Kidney (tissue), 14 donors: ENCODE measurements around the gene SMC3. TPM values are rescaled to one million over a fixed set of nuclear protein-coding genes. Genes with fewer than 3 reads are reported as not detected.
A peak's percentile ranks its signal among the peaks of the same experiment; 100 is the strongest.

Source experiments
- DNase-seq, 5 donors: peaks; one replicate each; pipeline ENCODE4 v3.0.0-alpha.2; 2013 to 2020
- FAIRE-seq: peaks from 2 replicates; lab custom pipeline; 2012; peaks lifted over from hg19 to GRCh38; lab: Jason Lieb, UNC
- H3K27ac ChIP-seq, 2 donors: one replicate each; pipeline ENCODE4 v1.7.0; 2013; ENCODE audit warnings: low read depth in 2 of 2, low read length in 2 of 2, inconsistent platforms in 1 of 2
- H3K27me3 ChIP-seq: one replicate; pipeline ENCODE4 v1.7.1; 2013; ENCODE audit warnings: low read length, inconsistent platforms; ENCODE audit not compliant: control insufficient read depth, insufficient read depth
- H3K36me3 ChIP-seq, 3 donors: one replicate each; pipeline versions ENCODE4 v1.7.0 to v1.7.1; 2013; ENCODE audit warnings: low read length in 3 of 3, control low read depth in 1 of 3, inconsistent platforms in 1 of 3; ENCODE audit not compliant: insufficient read depth in 3 of 3, control insufficient read depth in 2 of 3
- H3K4me1 ChIP-seq, 3 donors: one replicate each; pipeline versions ENCODE4 v1.7.0 to v1.7.1; 2013; ENCODE audit warnings: low read length in 3 of 3, inconsistent platforms in 1 of 3, low read depth in 1 of 3; ENCODE audit not compliant: control insufficient read depth in 2 of 3, insufficient read depth in 2 of 3
- H3K4me3 ChIP-seq, 3 donors: one replicate each; pipeline versions ENCODE4 v1.7.0 to v1.8.1; 2013; ENCODE audit warnings: low read length in 3 of 3, control low read depth in 1 of 3, inconsistent platforms in 1 of 3
- H3K9ac ChIP-seq, 3 donors: one replicate each; pipeline versions ENCODE4 v1.7.0 to v1.7.1; 2013; ENCODE audit warnings: low read length in 3 of 3, control low read depth in 1 of 3, inconsistent platforms in 1 of 3
- H3K9me3 ChIP-seq, 3 donors: one replicate each; pipeline versions ENCODE4 v1.7.0 to v1.7.1; 2013; ENCODE audit warnings: low read length in 3 of 3, control low read depth in 1 of 3, inconsistent platforms in 1 of 3; ENCODE audit not compliant: control insufficient read depth in 2 of 3, insufficient read depth in 1 of 3
- intact Hi-C: fragments of 100-400 bp; cut with DNase I; formaldehyde crosslinking; loops from one replicate; pipeline ENCODE4 v1.11.1; 2022
- polyA plus RNA-seq: library from polyadenylated mRNA; stranded (reverse); fragments of 350-450 nt; fragmentation: Illumina TruSeq; extraction: RNeasy Lipid Tissue Mini Kit (QIAGEN cat#74804); gene quantifications from one replicate; pipeline ENCODE4 v1.2.3, GENCODE V29; 2014; ENCODE audit warnings: low read depth, low replicate concordance; ENCODE audit not compliant: insufficient read depth
- total RNA-seq: library from RNA; stranded (reverse); fragmentation: NEBNext Ultra II Directional; extraction: Animal tissue kit (Norgen Biotek cat#: 25700); gene quantifications from one replicate; pipeline ENCODE4 v1.2.1, GENCODE V29; 2021
- TF ChIP-seq, protein P1 (sequence below): IDR thresholded peaks from 3 replicates; pipeline ENCODE4 v1.5.1; 2012; ENCODE audit warnings: mild to moderate bottlenecking, moderate library complexity, borderline replicate concordance; ENCODE audit not compliant: insufficient read depth; ENCODE audit errors: extremely low read depth
- donor health status: control.
- donor health status: control.
- donor health status: control.
- donor health status: control.
- donor health status: control.
- donor health status: DM: yes; HTN: yes; CAD: no.
- donor health status: Normal renal cell carcinoma (clear cell type).

SMC3 gene
- total and polyA plus RNA-seq, 2 donors from 2014 or later: 13.9 to 29.6 TPM

DNA sequence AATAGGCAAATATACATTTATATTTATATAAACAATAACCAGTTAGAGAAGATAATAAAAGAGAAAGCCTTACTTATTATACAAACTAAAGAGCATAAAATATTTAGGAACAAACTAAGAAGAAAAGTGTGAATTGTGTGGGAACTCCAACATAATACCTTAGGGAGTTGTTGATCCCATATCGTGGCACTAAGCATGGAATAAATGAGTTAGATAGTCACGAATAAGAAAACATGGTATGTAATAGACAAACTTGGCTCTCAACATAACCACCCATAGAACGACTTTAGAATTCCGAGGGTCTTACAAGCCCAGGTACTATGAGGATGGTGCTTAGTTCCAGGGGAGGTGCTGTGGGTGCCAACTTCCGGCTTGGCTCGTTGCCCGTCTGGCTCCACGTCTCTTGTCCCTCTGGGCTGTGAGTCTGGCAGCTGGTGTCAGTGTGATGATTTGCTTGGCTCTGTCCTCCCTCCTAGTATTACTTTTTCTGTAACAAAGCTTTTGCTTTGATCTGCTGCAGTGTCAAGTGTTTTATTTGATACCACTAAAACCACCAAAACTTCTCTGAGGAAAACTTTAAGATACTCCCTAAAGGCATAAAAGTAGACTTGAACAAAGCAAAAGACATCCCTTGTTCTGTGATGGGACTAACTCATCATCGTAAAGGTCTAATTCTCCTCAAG is 67.2 kb downstream of the SMC3 start:
- peak overlapping the region in 2 of 3 donors; percentile 26 to 35 for H3K4me3 ChIP-seq
- no peak overlapping the region for H3K27ac ChIP-seq
- TF ChIP-seq, protein P1, sequence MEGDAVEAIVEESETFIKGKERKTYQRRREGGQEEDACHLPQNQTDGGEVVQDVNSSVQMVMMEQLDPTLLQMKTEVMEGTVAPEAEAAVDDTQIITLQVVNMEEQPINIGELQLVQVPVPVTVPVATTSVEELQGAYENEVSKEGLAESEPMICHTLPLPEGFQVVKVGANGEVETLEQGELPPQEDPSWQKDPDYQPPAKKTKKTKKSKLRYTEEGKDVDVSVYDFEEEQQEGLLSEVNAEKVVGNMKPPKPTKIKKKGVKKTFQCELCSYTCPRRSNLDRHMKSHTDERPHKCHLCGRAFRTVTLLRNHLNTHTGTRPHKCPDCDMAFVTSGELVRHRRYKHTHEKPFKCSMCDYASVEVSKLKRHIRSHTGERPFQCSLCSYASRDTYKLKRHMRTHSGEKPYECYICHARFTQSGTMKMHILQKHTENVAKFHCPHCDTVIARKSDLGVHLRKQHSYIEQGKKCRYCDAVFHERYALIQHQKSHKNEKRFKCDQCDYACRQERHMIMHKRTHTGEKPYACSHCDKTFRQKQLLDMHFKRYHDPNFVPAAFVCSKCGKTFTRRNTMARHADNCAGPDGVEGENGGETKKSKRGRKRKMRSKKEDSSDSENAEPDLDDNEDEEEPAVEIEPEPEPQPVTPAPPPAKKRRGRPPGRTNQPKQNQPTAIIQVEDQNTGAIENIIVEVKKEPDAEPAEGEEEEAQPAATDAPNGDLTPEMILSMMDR: no peak
- DNase-seq (peak in 4 of 5 donors; percentile 69 to 83 (median 76)), FAIRE-seq (no peak)
- H3K9ac ChIP-seq: no peak overlapping the region
- no peaks in the 10 kb centered on the region for H3K36me3 ChIP-seq
- intact Hi-C loops: no loop called here
- H3K27me3 ChIP-seq: no peaks in the 10 kb centered on the region
- H3K9me3 ChIP-seq: no peaks in the 10 kb centered on the region
- peaks cover 0 to 2% (median 0%) of the 10 kb centered on the region in 3 donors for H3K4me1 ChIP-seq

DNA sequence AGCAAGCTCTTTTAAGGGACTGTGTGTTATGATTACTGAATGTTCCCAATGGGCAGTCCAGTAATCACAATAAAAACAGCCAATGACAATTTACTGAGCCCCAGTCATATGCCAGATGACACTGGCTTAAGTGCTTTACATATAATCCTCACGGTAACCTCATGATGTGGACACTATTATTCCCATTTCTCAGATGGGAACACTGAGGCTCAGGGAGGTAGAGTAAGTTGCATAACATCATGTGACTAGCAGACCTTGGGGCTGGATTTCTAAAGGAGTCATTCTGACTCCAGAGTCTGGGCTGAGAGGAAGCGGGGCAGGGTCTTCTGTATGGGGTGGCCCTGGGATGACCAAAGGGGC is 69.1 kb downstream of the SMC3 start:
- H3K4me3 ChIP-seq: no peak overlapping the region
- no peak for DNase-seq
- intact Hi-C loops: no loop called here
- peaks cover 0 to 9% (median 2%) of the 10 kb centered on the region in 3 donors for H3K4me1 ChIP-seq
- TF ChIP-seq, protein P1: no peak
- no peaks in the 10 kb centered on the region for H3K27me3 ChIP-seq
- no peaks in the 10 kb centered on the region for H3K36me3 ChIP-seq
- no peak for FAIRE-seq
- H3K27ac ChIP-seq: no peak overlapping the region
- H3K9me3 ChIP-seq: no peaks in the 10 kb centered on the region
- H3K9ac ChIP-seq: no peak overlapping the region

DNA sequence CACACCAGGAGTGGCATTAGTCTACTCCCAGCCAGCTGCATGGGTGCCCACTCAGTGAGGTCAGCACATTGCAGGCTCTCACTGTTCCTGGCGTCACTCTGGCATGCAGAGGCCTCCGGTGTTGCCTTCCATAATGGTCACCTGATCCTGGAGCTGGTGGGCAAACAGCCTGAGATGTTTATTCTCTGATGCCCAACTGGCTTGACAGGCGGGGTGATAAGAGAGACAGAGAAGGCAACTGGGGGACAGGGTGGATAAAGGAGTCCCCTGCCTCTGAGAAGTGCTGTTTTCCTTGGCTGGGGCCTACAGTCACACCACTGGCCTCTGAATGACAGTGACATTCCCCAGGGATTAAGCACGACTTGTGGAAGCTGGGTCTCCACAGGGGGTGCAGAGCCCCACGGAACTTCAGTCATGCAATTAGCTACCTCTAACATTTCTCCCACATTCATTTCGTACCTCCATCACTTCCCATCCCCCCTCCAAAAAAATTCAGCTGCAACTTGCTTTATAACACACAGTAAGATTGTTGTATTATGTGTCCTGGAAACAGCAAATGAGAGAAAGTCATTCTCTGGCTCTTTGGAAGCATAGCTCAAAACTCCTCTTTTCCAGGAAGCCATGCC is 69.5 kb downstream of the SMC3 start:
- Histone ChIP-seq H3K4me3 (no peak overlapping the region), H3K27ac (no peak overlapping the region), H3K9me3 (no peaks in the 10 kb centered on the region), H3K27me3 (peaks cover 1% of the 10 kb centered on the region), H3K36me3 (no peaks in the 10 kb centered on the region), H3K9ac (no peak overlapping the region), H3K4me1 (peaks cover 0 to 10% (median 2%) of the 10 kb centered on the region in 3 donors)
- no peak for FAIRE-seq
- peak in 4 of 5 donors; percentile 74 to 77 (median 74) for DNase-seq
- TF ChIP-seq, protein P1: no peak
- intact Hi-C loops: no loop called here
